Ovary (tissue), 3 donors: ENCODE data around the gene CGN.

Experiments used
- CTCF ChIP-seq, 3 donors: fragments of 450-650 bp in 2 of 3; fragments of 200-600 bp in 1 of 3; IDR thresholded peaks; one replicate each; pipeline versions ENCODE4 v1.5.1 to v1.8.0; 2016 to 2022; ENCODE audit warnings: antibody characterized with exemption in 3 of 3, mild to moderate bottlenecking in 1 of 3
- EP300 ChIP-seq: sonication (generic); formaldehyde crosslinking; IDR thresholded peaks from one replicate; pipeline ENCODE4 v1.6.1; 2017; ENCODE audit warnings: antibody characterized with exemption
- donor health status: DM: no; HTN: no; CAD: no.

- no peak for TF ChIP-seq EP300
- no peak for TF ChIP-seq CTCF (IDR thresholded peaks at IDR 0.05)
Measured at GRCh38 chr1:151535326-151536271, 24.4 kb downstream of the CGN start.
